HCT116 (cell line): ENCODE results near the gene SORCS2. TPM values are rescaled to one million over a fixed set of nuclear protein-coding genes. Genes with fewer than 3 reads are reported as not detected.

Source experiments
- ATAC-seq: fragments of 200-7000 bp; cut with Tn5 transposase; 2 replicates; pipeline ENCODE4 v1.9.1; 2020; ENCODE audit warnings: mild to moderate bottlenecking, moderate library complexity
- BruUV-seq: library from RNA; stranded (reverse); fragments of 400-500 nt; replicated peaks from 2 replicates; lab custom pipeline; 2021; lab: Mats Ljungman, UMichigan
- CTCF ChIA-PET: fragments of 300-600 bp; sonication (Branson Sonifier 250); formaldehyde crosslinking; loops from one replicate; lab custom pipeline; 2021; ENCODE audit warnings: antibody characterized with exemption; lab: Charles Lee
- POLR2A ChIA-PET: fragments of 300-600, 350-600 bp; sonication (Branson Sonifier 250); formaldehyde crosslinking; loops from one replicate; lab custom pipeline; 2021; ENCODE audit warnings: antibody characterized with exemption; lab: Charles Lee
- RAD21 ChIA-PET, 2 experiments: fragments of 300-600 bp; sonication (Branson Sonifier 250); formaldehyde crosslinking; loops; one replicate each; lab custom pipeline; 2023; ENCODE audit warnings: low total read pairs in 2 of 2; ENCODE audit not compliant: uncharacterized antibody in 2 of 2, unreplicated experiment in 2 of 2, low non-redundant PET in 1 of 2; lab: Charles Lee
- DNase-seq: peaks from one replicate; pipeline ENCODE4 v3.0.0-alpha.2; 2010; ENCODE audit warnings: low read depth, low spot score
- H2AFZ ChIP-seq: fragments of 200-600 bp; shearing (Covaris generic), sonication (generic); 2 replicates; pipeline ENCODE4 v1.6.1; 2017; ENCODE audit warnings: low read depth, mixed run types, mixed read lengths, antibody characterized with exemption, low read length; ENCODE audit not compliant: poor library complexity, severe bottlenecking
- H3K27ac ChIP-seq: 2 replicates; pipeline ENCODE4 v1.5.1; 2012; ENCODE audit warnings: low read depth, low read length
- H3K27me3 ChIP-seq: fragments of 200-600 bp; sonication (generic); 2 replicates; pipeline ENCODE4 v1.6.1; 2016; ENCODE audit warnings: mixed run types, low read length, mixed read lengths; ENCODE audit not compliant: insufficient read depth
- H3K36me3 ChIP-seq, 2 experiments: fragments of 200-500 bp in 1 of 2; fragments of 200-600 bp in 1 of 2; sonication (Bioruptor generic) in 1 of 2; sonication (generic) in 1 of 2; 2 replicates each; pipeline versions ENCODE4 v1.5.1 to v1.6.1; 2014 to 2016; ENCODE audit warnings: low read length in 2 of 2, inconsistent platforms in 1 of 2, mixed read lengths in 1 of 2, mixed run types in 1 of 2; ENCODE audit not compliant: insufficient read depth in 2 of 2, control insufficient read depth in 1 of 2
- H3K4me1 ChIP-seq, 2 experiments: fragments of 200-600 bp in 1 of 2; sonication (generic) in 1 of 2; 2 replicates each; pipeline versions ENCODE4 v1.5.1 to v1.6.1; 2012 to 2017; ENCODE audit warnings: low read length in 2 of 2, inconsistent platforms in 1 of 2, mild to moderate bottlenecking in 1 of 2, mixed read lengths in 1 of 2, mixed run types in 1 of 2, moderate library complexity in 1 of 2; ENCODE audit not compliant: insufficient read depth in 2 of 2, control insufficient read depth in 1 of 2
- H3K4me2 ChIP-seq: fragments of 200-600 bp; sonication (generic); 2 replicates; pipeline ENCODE4 v1.6.1; 2017; ENCODE audit warnings: mixed run types, low read length, mixed read lengths
- H3K4me3 ChIP-seq, 2 experiments: fragments of 200-600 bp in 1 of 2; sonication (generic) in 1 of 2; replicated peaks in 1 of 2; 2 replicates each; pipeline ENCODE4 v1.5.1; 2011 to 2016; ENCODE audit warnings: low read length in 2 of 2, control low read depth in 1 of 2, low read depth in 1 of 2, mild to moderate bottlenecking in 1 of 2, mixed read lengths in 1 of 2, mixed run types in 1 of 2
- H3K79me2 ChIP-seq: fragments of 200-600 bp; sonication (generic); 2 replicates; pipeline ENCODE4 v1.6.1; 2017; ENCODE audit warnings: mild to moderate bottlenecking, mixed run types, low read length, moderate library complexity, mixed read lengths; ENCODE audit not compliant: insufficient read depth
- H3K9ac ChIP-seq: fragments of 200-600 bp; sonication (generic); 2 replicates; pipeline ENCODE4 v1.6.1; 2016; ENCODE audit warnings: low read length, mixed read lengths
- H3K9me2 ChIP-seq: fragments of 200-600 bp; sonication (generic), shearing (Covaris generic); 2 replicates; pipeline ENCODE4 v1.6.1; 2017; ENCODE audit warnings: mixed run types, mild to moderate bottlenecking, moderate library complexity; ENCODE audit not compliant: insufficient read depth
- H3K9me3 ChIP-seq, 2 experiments: fragments of 200-500 bp in 1 of 2; fragments of 200-600 bp in 1 of 2; sonication (Bioruptor generic) in 1 of 2; sonication (generic) in 1 of 2; 2 replicates each; pipeline ENCODE4 v1.6.1; 2014 to 2017; ENCODE audit warnings: low read length in 2 of 2, mixed read lengths in 2 of 2, inconsistent platforms in 1 of 2, low read depth in 1 of 2, mild to moderate bottlenecking in 1 of 2, mixed run types in 1 of 2, moderate library complexity in 1 of 2; ENCODE audit not compliant: control insufficient read depth in 1 of 2, insufficient read depth in 1 of 2
- H4K20me1 ChIP-seq: fragments of 200-600 bp; sonication (generic), shearing (Covaris generic); 2 replicates; pipeline ENCODE4 v1.6.1; 2017; ENCODE audit warnings: mixed run types, mild to moderate bottlenecking, moderate library complexity; ENCODE audit not compliant: insufficient read depth
- CTCF ChIP-seq, 3 experiments: fragments of 200-600 bp in 1 of 3; sonication (generic) in 1 of 3; IDR thresholded peaks in 2 of 3; conservative IDR thresholded peaks in 1 of 3; 2 replicates each; pipeline ENCODE4 v1.5.1; 2012 to 2017; ENCODE audit warnings: low read depth in 2 of 3, low read length in 2 of 3, antibody characterized with exemption in 1 of 3, borderline replicate concordance in 1 of 3, control low read depth in 1 of 3, mild to moderate bottlenecking in 1 of 3, mixed read lengths in 1 of 3, mixed run types in 1 of 3, moderate library complexity in 1 of 3; ENCODE audit not compliant: insufficient read depth in 1 of 3
- EZH2phosphoT487 ChIP-seq: fragments of 200-600 bp; IDR thresholded peaks from 2 replicates; pipeline ENCODE4 v1.6.1; 2018; ENCODE audit warnings: antibody characterized with exemption, borderline replicate concordance
- JUND ChIP-seq: IDR thresholded peaks from 2 replicates; pipeline ENCODE4 v1.6.1; 2012
- POLR2A ChIP-seq: IDR thresholded peaks from 2 replicates; pipeline ENCODE4 v1.7.0; 2011; ENCODE audit warnings: borderline replicate concordance; ENCODE audit not compliant: insufficient read depth, insufficient read length; ENCODE audit errors: extremely low read depth
- POLR2AphosphoS5 ChIP-seq: IDR thresholded peaks from 2 replicates; pipeline ENCODE4 v1.6.1; 2011; ENCODE audit warnings: mild to moderate bottlenecking, low read depth, low read length, moderate library complexity
- RAD21 ChIP-seq: IDR thresholded peaks from 2 replicates; pipeline ENCODE4 v1.6.1; 2012; ENCODE audit warnings: low read depth, mild to moderate bottlenecking
- REST ChIP-seq: IDR thresholded peaks from 2 replicates; pipeline ENCODE4 v1.6.1; 2012; ENCODE audit warnings: low read depth
- SIN3A ChIP-seq: IDR thresholded peaks from 2 replicates; pipeline ENCODE4 v1.6.1; 2012; ENCODE audit warnings: low read depth
- SP1 ChIP-seq: IDR thresholded peaks from 2 replicates; pipeline ENCODE4 v1.6.1; 2012; ENCODE audit warnings: low read depth
- ZFX ChIP-seq: fragments of 450-650 bp; IDR thresholded peaks from 2 replicates; pipeline ENCODE4 v1.6.1; 2017
- ZNF274 ChIP-seq: fragments of 200-500 bp; sonication (Bioruptor generic); IDR thresholded peaks from 2 replicates; pipeline ENCODE4 v1.6.1; 2014; ENCODE audit warnings: mild to moderate bottlenecking, low read depth, low read length, inconsistent platforms
- intact Hi-C: fragments of 100-400 bp; cut with micrococcal nuclease; formaldehyde crosslinking; loops from 2 replicates; pipeline ENCODE4 v1.10.0; 2022
- total RNA-seq: library from RNA; stranded (reverse); gene quantifications from one replicate; pipeline ENCODE4 v1.2.1, GENCODE V29; 2021; ENCODE audit not compliant: unreplicated experiment

The SORCS2 gene
- total RNA-seq, 1 experiment from 2014 or later: 0.37 TPM

- Histone ChIP-seq H3K4me3 (no peak overlapping the region), H4K20me1 (no peaks in the 10 kb centered on the region), H3K9ac (no peak overlapping the region), H3K36me3 (no peaks in the 10 kb centered on the region), H3K79me2 (no peaks in the 10 kb centered on the region), H3K9me2 (no peaks in the 10 kb centered on the region), H3K9me3 (no peaks in the 10 kb centered on the region), H3K4me2 (no peak overlapping the region), H2AFZ (no peak overlapping the region), H3K4me1 (no peaks in the 10 kb centered on the region), H3K27ac (no peak overlapping the region), H3K27me3 (0 out of 2 replicates have a peak, but pooled peaks cover 4% of the 10 kb centered on the region)
- TF ChIP-seq POLR2AphosphoS5 (no peak), REST (no peak), RAD21 (no peak), CTCF (IDR thresholded peaks at IDR 0.05 in 2 of 3, conservative IDR thresholded peaks at IDR 0.05 in 1 of 3; ENCODE audit: borderline replicate concordance in 1 of 3, insufficient read depth in 1 of 3, low read depth in 2 of 3, low read length in 2 of 3) (no peak), ZFX (no peak), JUND (no peak), EZH2phosphoT487 (no peak), POLR2A (no peak), SP1 (no peak), SIN3A (no peak), ZNF274 (no peak)
- BruUV-seq: no TSS peak
- ChIA-PET RAD21 (no interaction called here), CTCF (no interaction called here), POLR2A (no interaction called here)
- no peak for DNase-seq
- no peak for ATAC-seq
- intact Hi-C loops: no loop called here
Observed at GRCh38 chr4:7500404-7500803, 308.1 kb downstream of the SORCS2 start.
